ENCODE data around the gene ENGASE.

DNA sequence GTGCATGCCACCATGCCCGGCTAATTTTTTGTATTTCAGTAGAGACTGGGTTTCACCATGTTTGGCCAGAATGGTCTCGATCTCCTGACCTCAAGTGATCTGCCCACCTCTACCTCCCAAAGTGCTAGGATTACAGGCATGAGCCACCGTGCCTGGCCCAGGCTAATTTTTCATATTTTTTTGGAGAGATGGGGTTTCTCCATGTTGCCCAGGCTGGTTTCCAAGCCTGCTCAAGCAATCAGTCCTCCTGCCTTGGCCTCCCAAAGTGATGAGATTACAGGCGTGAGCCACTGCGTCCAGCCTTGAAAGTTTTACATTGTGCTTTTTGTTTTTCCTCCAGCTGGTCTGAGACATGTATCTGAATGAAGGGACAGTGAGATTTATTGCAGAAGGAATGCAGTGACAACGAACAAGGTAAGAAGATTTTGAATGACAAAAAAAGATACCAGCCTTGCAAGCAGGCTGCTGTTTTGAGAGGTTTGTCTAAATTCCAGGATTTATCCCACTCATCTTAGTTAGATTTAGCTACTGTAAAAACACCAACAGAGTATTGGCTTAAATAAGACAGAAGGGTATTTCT lies 3.4 kb upstream of the ENGASE start:
- TF ChIP-seq CTCF (IDR thresholded peaks at IDR 0.05; ENCODE audit: control extremely low read depth in 1 of 3, insufficient read depth in 1 of 3, low read depth in 1 of 3, low read length in 3 of 3) (no peak), POLR2A (IDR thresholded peaks at IDR 0.05; ENCODE audit: control extremely low read depth in 1 of 2, low read depth in 2 of 2, low read length in 2 of 2) (no peak), RAD21 (IDR thresholded peaks at IDR 0.05 in 1 of 2, conservative IDR thresholded peaks at IDR 0.05 in 1 of 2; ENCODE audit: low read depth in 2 of 2, low read length in 2 of 2) (no peak), GTF2F1 (IDR thresholded peaks at IDR 0.05; ENCODE audit: borderline replicate concordance, low read depth, low read length) (no peak), ASH2L (IDR thresholded peaks at IDR 0.05; ENCODE audit: low read length) (no peak), BRCA1 (IDR thresholded peaks at IDR 0.05; ENCODE audit: low read depth, low read length) (no peak), ZNF274 (IDR thresholded peaks at IDR 0.05; ENCODE audit: borderline replicate concordance, extremely low read depth, low read length) (no peak), MAX (IDR thresholded peaks at IDR 0.05) (no peak)
